K562 (cell line): ENCODE measurements around the gene PRSS8. TPM values are rescaled to one million over a fixed set of nuclear protein-coding genes. Genes with fewer than 3 reads are reported as not detected.

ENCODE experiments used
- ATAC-seq: fragments of 200-7000 bp; cut with Tn5 transposase; 3 replicates; pipeline ENCODE4 v1.9.1; 2020; ENCODE audit warnings: moderate library complexity
- BruUV-seq: library from RNA; stranded (reverse); fragments of 400-500 nt; replicated peaks from 2 replicates; lab custom pipeline; 2021; lab: Mats Ljungman, UMichigan
- CTCF ChIA-PET: fragments of 300-600 bp; formaldehyde crosslinking; extraction: SDS; loops from one replicate; lab custom pipeline; 2021; ENCODE audit warnings: low intra/inter-chr PET ratio; lab: Yijun Ruan, JAX
- POLR2A ChIA-PET: fragments of 300-600, 350-650 bp; sonication (Branson Sonifier 250); formaldehyde crosslinking; extraction: SDS; loops from one replicate; lab custom pipeline; 2021; ENCODE audit warnings: antibody characterized with exemption, inconsistent platforms; lab: Yijun Ruan, JAX
- DNase-seq, 4 experiments: peaks; one replicate each; pipeline versions ENCODE4 v3.0.0 to v3.0.0-alpha.2; 2011 to 2018; ENCODE audit warnings: low spot score in 3 of 4, mixed read lengths in 3 of 4; ENCODE audit errors: extremely low read depth in 1 of 4
- FAIRE-seq: peaks from 2 replicates; lab custom pipeline; 2011; peaks lifted over from hg19 to GRCh38; lab: Jason Lieb, UNC
- H2AFZ ChIP-seq: 2 replicates; pipeline ENCODE4 v1.6.0; 2011; ENCODE audit warnings: low read depth, low read length, control low read depth, inconsistent platforms
- H3K27ac ChIP-seq: fragments of 200-600 bp; 3 replicates; pipeline ENCODE4 v1.8.0; 2011; ENCODE audit warnings: low read depth, mild to moderate bottlenecking, control low read depth, inconsistent platforms, low read length, moderate library complexity, mixed read lengths; ENCODE audit errors: extremely low read depth
- H3K27me3 ChIP-seq, 2 experiments: fragments of 300-600 bp in 1 of 2; 2 replicates in 1 of 2; 3 replicates in 1 of 2; pipeline versions ENCODE4 v1.6.0 to v1.8.0; 2011; ENCODE audit warnings: inconsistent platforms in 2 of 2, low read length in 2 of 2, mild to moderate bottlenecking in 1 of 2, mixed read lengths in 1 of 2, moderate library complexity in 1 of 2; ENCODE audit not compliant: control insufficient read depth in 2 of 2, insufficient read depth in 2 of 2
- H3K36me3 ChIP-seq: fragments of 300-600 bp; 3 replicates; pipeline ENCODE4 v1.8.0; 2011; ENCODE audit warnings: mild to moderate bottlenecking, low read length, inconsistent platforms; ENCODE audit not compliant: control insufficient read depth, insufficient read depth
- H3K4me1 ChIP-seq, 2 experiments: fragments of 200-600 bp in 1 of 2; replicated peaks in 1 of 2; 2 replicates in 1 of 2; 3 replicates in 1 of 2; pipeline versions ENCODE4 v1.5.1 to v1.8.0; 2011; ENCODE audit warnings: inconsistent platforms in 2 of 2, low read length in 2 of 2, mild to moderate bottlenecking in 1 of 2, mixed read lengths in 1 of 2, moderate library complexity in 1 of 2; ENCODE audit not compliant: control insufficient read depth in 2 of 2, insufficient read depth in 2 of 2
- H3K4me2 ChIP-seq: 2 replicates; pipeline ENCODE4 v1.6.1; 2011; ENCODE audit warnings: low read length, control low read depth, inconsistent platforms, mixed read lengths; ENCODE audit not compliant: insufficient read depth
- H3K4me3 ChIP-seq: fragments of 200-600 bp; sonication (generic), shearing (Covaris generic); 2 replicates; pipeline ENCODE4 v1.5.1; 2016; ENCODE audit warnings: control low read depth, inconsistent platforms
- H3K79me2 ChIP-seq: fragments of 200-600 bp; 3 replicates; pipeline ENCODE4 v1.8.0; 2011; ENCODE audit warnings: low read length, inconsistent platforms; ENCODE audit not compliant: control insufficient read depth, insufficient read depth
- H3K9ac ChIP-seq, 2 experiments: 2 replicates each; pipeline versions ENCODE4 v1.6.0 to v1.6.1; 2011; ENCODE audit warnings: low read depth in 2 of 2, low read length in 2 of 2, control low read depth in 1 of 2, inconsistent platforms in 1 of 2, mild to moderate bottlenecking in 1 of 2, mixed read lengths in 1 of 2; ENCODE audit not compliant: insufficient read depth in 1 of 2
- H3K9me1 ChIP-seq: one replicate; pipeline ENCODE4 v1.6.0; 2011; ENCODE audit warnings: inconsistent platforms, mild to moderate bottlenecking, low read length, moderate library complexity; ENCODE audit not compliant: control insufficient read depth, insufficient read depth
- H3K9me3 ChIP-seq: replicated peaks from 2 replicates; pipeline ENCODE4 v1.5.1; 2011; ENCODE audit warnings: low read depth, low read length, inconsistent platforms; ENCODE audit not compliant: control insufficient read depth, insufficient read depth
- H4K20me1 ChIP-seq: replicated peaks from 2 replicates; pipeline ENCODE4 v1.6.1; 2011; ENCODE audit warnings: low read length, inconsistent platforms, mixed read lengths; ENCODE audit not compliant: control insufficient read depth, insufficient read depth
- FUS ChIP-seq: fragments of 200-400 bp; formaldehyde crosslinking; optimal IDR thresholded peaks from 2 replicates; pipeline ENCODE3; 2017; ENCODE audit warnings: low read depth, low read length
- HOMEZ ChIP-seq: fragments of 250-450 bp; sonication (Bioruptor Pico); IDR thresholded peaks from 2 replicates; pipeline ENCODE4 v1.4.0; 2020; ENCODE audit warnings: mild to moderate bottlenecking, moderate library complexity
- KDM2B ChIP-seq: fragments of 250-450 bp; sonication (Bioruptor Pico); IDR thresholded peaks from 2 replicates; pipeline ENCODE4 v1.8.0; 2021; ENCODE audit warnings: mild to moderate bottlenecking, moderate library complexity
- MTF1 ChIP-seq: fragments of 250-450 bp; sonication (Bioruptor Pico); IDR thresholded peaks from 2 replicates; pipeline ENCODE4 v1.9.0; 2021; ENCODE audit warnings: moderate library complexity, mild to moderate bottlenecking, inconsistent platforms, borderline replicate concordance
- MXI1 ChIP-seq: IDR thresholded peaks from 2 replicates; pipeline ENCODE4 v1.6.1; 2011; ENCODE audit warnings: low read depth, mild to moderate bottlenecking, improper control_type of control experiment, low read length
- NEUROD1 ChIP-seq: fragments of 150-350 bp; IDR thresholded peaks from 2 replicates; pipeline ENCODE4 v1.6.1; 2014; ENCODE audit warnings: borderline replicate concordance, low read length, low read depth; ENCODE audit not compliant: partially characterized antibody
- SIN3A ChIP-seq, 2 experiments: fragments of 150-350 bp in 1 of 2; IDR thresholded peaks; 2 replicates each; pipeline ENCODE4 v1.6.1; 2011 to 2016; ENCODE audit warnings: borderline replicate concordance in 2 of 2, low read depth in 2 of 2, low read length in 2 of 2, mild to moderate bottlenecking in 2 of 2, moderate library complexity in 2 of 2; ENCODE audit not compliant: control insufficient read depth in 1 of 2
- ZBTB2 ChIP-seq: fragments of 450-650 bp; IDR thresholded peaks from 2 replicates; pipeline ENCODE4 v1.6.1; 2016; ENCODE audit warnings: antibody characterized with exemption
- ZEB2 ChIP-seq: fragments of 450-650 bp; IDR thresholded peaks from 2 replicates; pipeline ENCODE4 v1.6.1; 2016
- ZNF444 ChIP-seq: fragments of 250-450 bp; sonication (Bioruptor Pico); IDR thresholded peaks from 2 replicates; pipeline ENCODE4 v1.4.0; 2020; ENCODE audit warnings: mild to moderate bottlenecking, moderate library complexity
- WGBS: fragments of 100-300 bp; shearing (Covaris generic); methylation state at CpG from one replicate; pipeline ENCODE4 v1.1.6; 2016; ENCODE audit warnings: low coverage, mixed read lengths; ENCODE audit not compliant: insufficient coverage; ENCODE audit errors: missing lambda C conversion rate; 5-methylcytosine and 5-hydroxymethylcytosine counted together
- in situ Hi-C: fragments of 300-500 bp; cut with MboI; formaldehyde crosslinking; loops from 4 replicates; pipeline ENCODE4 v1.15.0; 2018; ENCODE audit warnings: inconsistent platforms, mixed read lengths
- intact Hi-C: fragments of 100-400 bp; cut with micrococcal nuclease; formaldehyde crosslinking; loops from 2 replicates; pipeline ENCODE4 v1.14.2; 2022
- polyA plus RNA-seq, 8 experiments: library from polyadenylated mRNA; depleted of rRNA in 4 of 8; stranded (reverse) in 5 of 8; unstranded in 3 of 8; fragments of >200 nt; fragmentation: Nextera tagmentation in 2 of 8; fragmentation: Illumina TruSeq in 1 of 8; extraction: Ambion mirVana in 2 of 8; extraction: Trizol in 1 of 8; gene quantifications; 2 replicates each; pipeline versions ENCODE4 v1.2.1 to v1.2.3, GENCODE V29; 2011 to 2014; ENCODE audit warnings: inconsistent platforms in 1 of 8, missing spikeins in 1 of 8
- total RNA-seq, 7 experiments: library from RNA; depleted of rRNA in 6 of 7; stranded (reverse); fragments of >200 nt in 6 of 7; fragmentation: Illumina TruSeq in 2 of 7; extraction: Trizol in 2 of 7; gene quantifications; 2 replicates each; pipeline versions ENCODE4 v1.2.1 to v1.2.3, GENCODE V29; 2011 to 2021; ENCODE audit warnings: low replicate concordance in 1 of 7
- TF ChIP-seq, protein P1 (sequence below): fragments of 250-450 bp; sonication (Bioruptor Pico); IDR thresholded peaks from 2 replicates; pipeline ENCODE4 v1.4.0; 2020; ENCODE audit warnings: mild to moderate bottlenecking

PRSS8 gene
- total and polyA plus RNA-seq, 9 of the 15 experiments (the other 6 are each of a cell fraction or from before 2014, with no cell fraction given), result 0.25 to 3.9 (median 1.3) TPM; not detected in 1

DNA sequence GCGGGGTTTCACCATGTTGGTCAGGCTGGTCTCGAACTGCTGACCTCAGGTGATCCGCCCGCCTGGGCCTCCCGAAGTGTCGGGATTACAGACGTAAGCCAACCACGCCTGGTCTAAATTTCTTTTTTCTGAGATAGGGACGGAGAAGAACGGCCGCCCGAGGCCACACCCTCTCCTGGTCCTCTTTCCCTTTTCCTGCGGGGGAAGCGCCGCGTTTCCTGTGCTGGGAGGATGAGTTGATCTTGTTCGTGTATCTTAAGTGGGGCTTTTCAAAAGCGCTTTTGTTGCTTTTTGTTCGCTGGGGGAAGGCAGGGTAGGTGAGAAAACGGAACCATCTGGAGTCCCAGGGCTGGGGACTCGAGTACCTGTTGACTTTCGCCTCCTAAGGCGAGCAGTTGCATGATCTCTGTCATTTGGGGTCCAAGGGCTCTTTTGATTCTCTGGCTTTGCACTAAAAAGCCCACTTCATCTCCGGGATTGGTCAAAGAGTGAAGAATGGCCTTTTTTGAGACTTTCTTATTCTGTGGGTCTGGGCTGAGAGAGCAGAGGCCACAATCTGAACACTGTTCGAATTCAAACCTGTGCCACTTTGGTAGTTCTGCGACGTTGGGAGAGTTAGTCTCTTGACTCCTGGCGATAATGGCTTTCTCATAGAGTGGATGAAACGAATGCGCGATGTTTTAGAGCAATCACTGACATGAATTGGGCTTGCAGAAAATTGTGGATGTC lies 45.7 kb upstream of the PRSS8 start:
- POLR2A ChIA-PET, result interaction anchor here (0.6 to 2.8 kb wide), 50 partner anchors 10 to 700 kb away, joined by 3 to 63 read pairs (median 6); partner anchors contain the start of genes HSD3B7, KAT8, PRSS36 and PRSS8
- ATAC-seq, result peak; percentile 49
- H2AFZ ChIP-seq, result no peak overlapping the region
- CTCF ChIA-PET, result no interaction called here
- intact Hi-C loops, result loop anchor here (10.0 kb wide), 1 partner anchor 264 kb away; the partner anchor contains the start of gene ZNF843
- no peaks in the 10 kb centered on the region; a peak in 1 of 5 replicates for H3K27me3 ChIP-seq
- H3K4me3 ChIP-seq, result peak overlapping the region; percentile 81
- peak overlapping the region; percentile 98 for H3K9ac ChIP-seq
- H3K79me2 ChIP-seq, result peaks cover 70% of the 10 kb centered on the region
- peaks cover 51% of the 10 kb centered on the region for H3K36me3 ChIP-seq
- 2% methylated on average over 30 of the region's 31 CpGs for WGBS
- peaks cover 4% of the 10 kb centered on the region for H3K9me1 ChIP-seq
- peak; percentile 6 for FAIRE-seq
- H3K27ac ChIP-seq, result peak overlapping the region; percentile 100
- in situ Hi-C loops, result no loop called here
- TSS peak; percentile 38 for BruUV-seq
- peaks cover 48% of the 10 kb centered on the region for H4K20me1 ChIP-seq
- peaks cover 18 to 22% of the 10 kb centered on the region in 2 experiments for H3K4me1 ChIP-seq
- DNase-seq, result peak; percentile 37 to 78 (median 50)
- peak overlapping the region; percentile 87 for H3K4me2 ChIP-seq
- H3K9me3 ChIP-seq, result no peaks in the 10 kb centered on the region
- no peak for TF ChIP-seq ZEB2
- TF ChIP-seq FUS, result no peak
- TF ChIP-seq NEUROD1, result no peak
- peak in 1 of 2 experiments; percentile 2; a peak in 1 of 4 replicates for TF ChIP-seq SIN3A (IDR thresholded peaks at IDR 0.05; ENCODE audit: borderline replicate concordance in 2 of 2, control insufficient read depth in 1 of 2, low read depth in 2 of 2, low read length in 2 of 2)
- TF ChIP-seq KDM2B, result no peak
- TF ChIP-seq, protein P1, sequence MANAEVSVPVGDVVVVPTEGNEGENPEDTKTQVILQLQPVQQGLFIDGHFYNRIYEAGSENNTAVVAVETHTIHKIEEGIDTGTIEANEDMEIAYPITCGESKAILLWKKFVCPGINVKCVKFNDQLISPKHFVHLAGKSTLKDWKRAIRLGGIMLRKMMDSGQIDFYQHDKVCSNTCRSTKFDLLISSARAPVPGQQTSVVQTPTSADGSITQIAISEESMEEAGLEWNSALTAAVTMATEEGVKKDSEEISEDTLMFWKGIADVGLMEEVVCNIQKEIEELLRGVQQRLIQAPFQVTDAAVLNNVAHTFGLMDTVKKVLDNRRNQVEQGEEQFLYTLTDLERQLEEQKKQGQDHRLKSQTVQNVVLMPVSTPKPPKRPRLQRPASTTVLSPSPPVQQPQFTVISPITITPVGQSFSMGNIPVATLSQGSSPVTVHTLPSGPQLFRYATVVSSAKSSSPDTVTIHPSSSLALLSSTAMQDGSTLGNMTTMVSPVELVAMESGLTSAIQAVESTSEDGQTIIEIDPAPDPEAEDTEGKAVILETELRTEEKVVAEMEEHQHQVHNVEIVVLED, result no peak
- TF ChIP-seq HOMEZ (CRISPR knock-in tag), result no peak
- TF ChIP-seq ZNF444, result no peak
- TF ChIP-seq MTF1 (CRISPR knock-in tag), result no peak
- TF ChIP-seq ZBTB2, result no peak
- TF ChIP-seq MXI1, result no peak
